ENCODE results near the gene ATXN7L3.
"Not testable (repeated sequence)": the region's sequence is repeated elsewhere in the genome, so short reads cannot be mapped to it uniquely, and the experiment has no call there.

ATXN7L3 gene

DNA sequence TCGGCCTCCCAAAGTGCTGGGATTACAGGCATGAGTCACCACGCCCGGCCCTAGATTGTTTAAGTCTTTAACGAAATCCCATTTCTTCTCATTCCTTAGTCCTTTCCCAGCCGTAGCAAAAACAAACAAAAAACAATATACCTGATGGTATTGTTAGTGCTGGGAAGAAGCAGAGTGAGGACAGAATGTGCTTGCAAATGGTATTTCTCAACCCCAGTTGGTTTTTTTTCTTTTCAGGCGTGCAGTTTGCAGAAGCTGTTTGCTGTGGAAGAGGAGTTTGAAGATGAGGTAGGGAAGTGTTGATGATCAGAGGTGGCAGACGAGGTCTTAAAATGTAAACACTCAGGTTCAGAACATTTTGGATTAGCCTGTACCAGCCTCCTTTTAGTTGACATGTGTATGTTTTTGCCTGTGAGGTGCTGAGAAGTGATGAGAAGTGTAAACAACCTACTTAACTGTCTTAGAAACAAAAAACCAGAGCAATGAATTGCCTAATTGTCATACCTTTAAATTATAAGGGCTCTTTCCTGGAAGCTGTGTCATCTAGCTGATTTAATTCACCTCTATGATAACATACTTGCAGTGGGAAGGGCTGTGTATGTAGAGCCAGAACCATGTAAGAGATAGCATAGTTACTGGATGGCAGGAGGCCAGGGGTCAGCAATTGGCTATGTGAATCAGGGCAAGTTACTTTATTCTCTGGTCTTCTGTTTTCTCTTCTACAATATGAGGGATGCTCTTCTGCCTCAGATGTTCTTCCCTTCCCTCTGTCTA is 54.5 kb downstream of the ATXN7L3 start:
- DNase-seq (ENCODE audit: insufficient read length, low spot score) (no peak), FAIRE-seq (no peak)
- TF ChIP-seq POLR2A (IDR thresholded peaks at IDR 0.05; ENCODE audit: low read depth, low read length) (no peak), TAF1 (IDR thresholded peaks at IDR 0.05; ENCODE audit: low read depth, low read length) (no peak), POLR2AphosphoS5 (IDR thresholded peaks at IDR 0.05; ENCODE audit: low read depth, low read length) (no peak)

DNA sequence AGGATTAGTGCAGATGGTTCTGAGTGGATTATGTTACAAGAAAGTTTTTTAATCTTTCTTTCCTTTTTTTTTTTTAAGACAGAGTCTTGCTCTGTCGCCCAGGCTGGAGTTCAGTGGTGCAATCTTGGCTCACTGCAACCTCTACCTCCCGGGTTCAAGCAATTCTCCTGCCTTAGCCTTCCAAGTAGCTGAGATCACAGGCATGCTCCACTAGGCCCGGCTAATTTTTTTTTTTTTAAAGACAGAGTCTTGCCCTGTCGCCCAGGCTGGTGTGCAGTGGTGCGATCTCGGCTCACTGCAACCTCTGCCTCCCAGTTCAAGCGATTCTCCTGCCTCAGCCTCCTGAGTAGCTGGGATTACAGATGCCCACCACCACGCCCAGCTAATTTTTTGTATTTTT is 55.8 kb downstream of the ATXN7L3 start:
- FAIRE-seq: not testable (repeated sequence)

More for the DNA sequence above, 55.8 kb downstream of the ATXN7L3 start:
- DNase-seq (ENCODE audit: insufficient read length, low spot score): not testable (repeated sequence)
